HG03439 (cell line): ENCODE measurements around the gene AGFG2.

ENCODE experiments used
- ATAC-seq: cut with Tn5 transposase; IDR thresholded peaks from one replicate; pipeline ENCODE4 v1.9.1; 2021; ENCODE audit warnings: mild to moderate bottlenecking, moderate library complexity; ENCODE audit not compliant: unreplicated experiment

The AGFG2 gene

DNA sequence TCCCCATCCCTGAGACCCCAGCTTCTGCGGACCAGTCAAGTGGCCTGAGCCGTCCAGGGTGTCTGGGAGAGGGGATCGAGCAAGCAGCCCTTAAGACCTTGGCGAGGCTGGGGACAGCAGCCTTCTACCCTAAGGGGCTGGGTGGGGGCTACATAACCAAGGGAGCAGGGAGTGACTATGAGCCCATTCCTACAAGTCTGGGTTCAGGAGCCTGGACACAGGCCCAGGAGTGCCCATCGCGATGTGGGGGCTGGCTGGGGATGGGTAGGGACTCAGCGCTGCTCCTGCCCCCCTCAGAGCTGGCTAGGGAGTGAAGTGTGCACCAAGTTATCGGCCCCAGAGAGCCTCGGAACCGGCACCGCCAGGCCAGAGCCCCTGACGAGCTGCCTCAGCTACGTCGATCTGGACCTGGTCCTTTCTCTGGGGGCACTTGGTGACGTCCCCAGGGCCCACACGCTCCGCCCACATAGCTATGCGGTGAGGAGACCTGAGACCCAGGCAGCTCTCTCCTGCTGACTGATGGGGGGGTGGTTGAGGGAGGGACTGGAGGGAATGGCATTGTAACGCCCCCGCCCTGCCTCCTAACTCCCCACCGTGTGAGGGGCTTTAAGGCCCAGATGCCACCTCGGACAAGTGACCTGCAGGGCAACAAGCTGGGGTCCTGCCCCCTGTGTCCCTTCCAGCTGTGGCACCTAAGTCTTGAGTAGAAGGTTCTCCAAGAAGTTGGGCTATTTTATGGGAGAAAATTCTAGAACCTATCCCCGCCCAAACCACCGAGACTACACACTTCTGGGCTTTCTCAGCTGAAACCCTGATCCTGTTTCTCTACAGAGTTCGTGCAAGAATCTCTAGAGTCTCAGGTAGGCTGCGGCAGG lies 32.2 kb downstream of the AGFG2 start:
- no peak for ATAC-seq

DNA sequence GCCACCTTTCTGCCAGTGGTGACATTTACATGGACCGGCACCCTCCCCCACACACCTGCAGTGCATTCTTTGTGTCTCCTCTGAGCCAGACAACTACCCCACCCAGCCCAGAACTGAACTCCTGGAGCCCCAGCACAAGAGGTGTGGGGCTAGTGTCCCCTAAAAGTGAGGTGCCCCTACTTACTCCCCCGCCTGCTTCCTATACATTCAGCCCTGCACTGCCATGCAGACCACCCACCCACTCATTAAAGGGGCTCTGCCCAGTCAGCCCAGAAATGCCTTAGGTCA lies 32.8 kb downstream of the AGFG2 start:
- no peak for ATAC-seq

DNA sequence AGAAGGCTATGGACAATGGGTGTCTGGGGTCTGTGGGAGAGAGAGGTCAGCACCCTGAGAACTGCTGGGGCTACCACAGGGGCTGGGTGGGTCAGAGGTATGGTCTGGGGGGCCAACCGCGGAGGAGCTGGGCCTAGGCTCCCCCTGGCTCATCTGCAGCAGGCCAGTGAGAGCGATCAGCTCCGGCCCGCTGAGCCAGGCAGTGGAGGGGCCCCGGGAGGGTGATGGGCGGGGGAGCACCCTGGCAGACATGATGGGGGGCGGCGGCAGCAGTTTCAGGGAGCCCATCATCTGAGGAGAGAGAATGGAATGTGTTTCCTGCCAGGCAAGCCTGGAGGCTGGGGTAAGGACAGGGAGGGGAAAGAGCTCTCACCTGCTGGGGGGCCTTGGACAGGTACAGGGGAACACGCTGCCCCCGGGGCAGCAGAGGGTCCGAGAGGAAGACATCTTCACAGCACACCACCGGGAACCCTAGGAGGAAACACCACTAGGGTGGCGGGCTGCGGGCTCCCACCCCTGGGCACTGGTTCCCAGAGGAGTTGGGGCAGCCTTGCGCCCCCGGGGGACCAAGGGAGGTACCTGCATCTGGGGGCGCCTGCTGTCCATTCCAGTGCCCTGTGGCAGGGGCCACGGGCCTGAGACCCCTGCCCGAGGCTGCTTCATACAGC lies 33.4 kb downstream of the AGFG2 start:
- ATAC-seq: no peak

GRCh38 chr7:100572949-100573675 lies 34.1 kb downstream of the AGFG2 start:
- ATAC-seq: no peak

DNA sequence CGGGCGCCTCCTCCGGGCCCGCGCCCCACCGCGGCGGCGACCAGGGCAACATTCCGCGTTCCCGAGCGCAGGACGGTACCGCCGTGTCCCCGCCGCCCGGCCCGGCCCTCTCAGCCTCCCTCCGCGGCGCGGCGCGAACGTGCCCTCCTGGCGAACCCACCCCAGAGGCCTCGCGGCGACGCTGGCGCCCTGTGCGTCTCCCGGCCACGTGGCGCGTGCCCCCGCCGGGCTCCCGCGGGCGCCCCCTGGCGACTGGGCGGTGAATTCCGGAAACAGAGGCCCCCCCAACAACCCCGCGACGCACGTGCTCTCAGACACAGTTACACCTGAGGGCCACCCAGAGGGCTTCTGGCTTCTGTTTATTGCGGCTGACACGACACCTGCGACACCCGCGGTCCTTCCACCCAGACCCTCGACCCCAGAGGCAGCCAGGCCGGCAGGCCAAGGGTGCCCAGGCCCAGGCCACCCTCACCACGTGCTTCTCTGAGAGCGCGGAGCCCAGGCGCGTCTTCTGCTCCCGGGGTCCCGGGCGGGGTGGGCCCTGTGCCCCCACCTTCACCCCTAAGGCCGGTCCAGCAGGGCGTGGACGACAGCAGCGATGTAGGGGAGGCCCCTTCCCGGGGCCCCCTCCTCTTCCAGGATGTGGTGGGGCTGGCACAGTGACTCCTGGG lies 34.8 kb downstream of the AGFG2 start, which contains the start of gene SAP25:
TSS of gene SAP25 (minus strand) at position 210 of the 671 bp plus-strand sequence. CDS start at position 52, 158 bp downstream.
- no peak for ATAC-seq

DNA sequence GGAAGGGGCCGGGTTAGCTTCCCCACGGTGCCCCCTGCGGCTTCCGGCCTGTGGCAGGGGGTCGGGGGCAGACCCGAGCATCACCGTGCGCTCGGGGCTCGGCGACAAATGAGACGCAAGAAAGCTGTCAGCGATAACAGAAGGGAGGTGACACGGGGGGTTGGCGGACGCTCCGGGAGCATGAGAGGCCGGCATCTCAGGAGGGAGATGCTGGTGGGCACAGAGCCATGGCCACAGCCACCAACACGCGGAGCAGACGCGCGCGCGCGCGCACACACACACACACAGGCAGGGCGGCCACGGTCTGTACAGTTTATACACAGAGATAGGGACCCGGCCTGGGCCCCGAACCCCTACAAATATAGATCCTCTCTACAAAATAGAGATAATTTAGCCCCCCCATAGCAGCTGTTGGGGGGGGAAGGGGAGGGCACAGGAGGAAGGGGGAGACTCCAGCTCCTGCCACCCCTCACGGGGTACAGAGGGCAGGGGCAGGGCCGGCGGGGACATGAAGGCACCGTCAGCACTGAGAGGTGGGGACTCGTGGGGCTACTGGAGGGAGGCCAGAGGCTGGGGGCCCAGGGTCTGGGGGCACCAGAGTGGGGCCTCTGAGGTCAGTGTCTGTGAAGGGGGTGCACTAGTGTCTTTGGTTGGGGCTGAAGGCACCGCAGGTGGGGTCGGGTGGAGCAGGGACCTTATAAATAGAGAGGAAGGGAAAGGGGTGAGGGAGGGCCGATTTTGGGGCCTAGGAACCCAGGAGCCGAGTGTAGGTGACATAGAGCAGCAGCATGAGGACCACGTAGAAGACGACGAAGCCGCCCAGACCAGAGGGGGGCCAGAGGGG lies 35.6 kb downstream of the AGFG2 start:
- no peak for ATAC-seq

DNA sequence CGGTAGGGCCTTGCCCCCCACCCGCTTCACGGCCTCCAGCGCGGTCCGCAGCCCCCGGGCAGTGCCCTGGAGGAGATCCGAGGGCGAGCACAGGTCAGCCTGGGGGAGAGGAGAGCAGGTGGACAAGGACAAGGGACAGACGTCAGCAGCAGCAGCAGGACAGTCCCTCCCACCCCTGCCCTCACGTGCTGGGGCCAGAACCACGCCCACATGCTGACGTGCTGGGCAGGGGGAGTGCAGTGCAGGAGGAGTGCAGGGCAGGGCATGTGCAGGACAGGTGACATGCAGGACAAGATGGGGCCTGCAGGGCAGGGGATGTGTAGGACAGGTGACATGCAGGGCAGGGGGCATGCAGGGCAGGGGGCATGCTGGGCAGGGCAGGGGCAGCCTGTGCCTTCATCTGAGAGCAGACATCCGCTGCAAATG lies 36.2 kb downstream of the AGFG2 start:
- ATAC-seq: no peak

GRCh38 chr7:100575746-100576383 lies 36.9 kb downstream of the AGFG2 start:
- no peak for ATAC-seq

DNA sequence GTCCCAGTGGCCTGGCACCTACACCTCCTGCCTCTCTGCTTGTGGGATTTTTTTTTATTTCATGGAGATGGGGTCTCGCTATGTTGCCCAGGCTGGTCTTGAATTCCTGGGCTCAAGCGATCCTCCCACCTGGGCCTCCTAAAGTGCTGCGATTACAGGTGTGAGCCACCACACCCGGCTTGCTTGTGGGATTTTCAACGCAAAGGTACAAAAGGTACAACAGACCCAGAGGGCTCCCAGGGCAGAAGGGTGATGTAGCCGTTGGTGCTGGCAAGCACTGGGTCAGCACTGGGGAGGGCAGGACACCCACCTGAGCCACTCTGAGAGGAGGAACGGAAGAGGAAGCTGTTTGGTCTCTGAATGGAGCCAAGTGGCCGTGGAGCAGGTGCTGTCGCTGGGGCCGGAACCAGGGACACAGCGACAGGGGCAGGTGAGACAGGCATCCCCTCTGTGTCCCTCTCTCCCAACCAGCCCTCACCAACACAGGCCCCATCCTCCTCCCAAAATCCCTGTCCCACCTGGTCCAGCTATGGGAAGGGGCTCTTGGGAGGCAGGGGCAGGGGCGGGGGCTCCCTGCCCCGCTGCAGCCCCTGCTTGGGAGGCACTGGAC lies 37.5 kb downstream of the AGFG2 start:
- no peak for ATAC-seq

- no peak for ATAC-seq
Observed at GRCh38 chr7:100577103-100577502, 38.1 kb downstream of the AGFG2 start.

- no peak for ATAC-seq
Observed at GRCh38 chr7:100577507-100577906, 38.5 kb downstream of the AGFG2 start.

GRCh38 chr7:100578246-100579183 lies 39.5 kb downstream of the AGFG2 start:
- ATAC-seq: no peak

DNA sequence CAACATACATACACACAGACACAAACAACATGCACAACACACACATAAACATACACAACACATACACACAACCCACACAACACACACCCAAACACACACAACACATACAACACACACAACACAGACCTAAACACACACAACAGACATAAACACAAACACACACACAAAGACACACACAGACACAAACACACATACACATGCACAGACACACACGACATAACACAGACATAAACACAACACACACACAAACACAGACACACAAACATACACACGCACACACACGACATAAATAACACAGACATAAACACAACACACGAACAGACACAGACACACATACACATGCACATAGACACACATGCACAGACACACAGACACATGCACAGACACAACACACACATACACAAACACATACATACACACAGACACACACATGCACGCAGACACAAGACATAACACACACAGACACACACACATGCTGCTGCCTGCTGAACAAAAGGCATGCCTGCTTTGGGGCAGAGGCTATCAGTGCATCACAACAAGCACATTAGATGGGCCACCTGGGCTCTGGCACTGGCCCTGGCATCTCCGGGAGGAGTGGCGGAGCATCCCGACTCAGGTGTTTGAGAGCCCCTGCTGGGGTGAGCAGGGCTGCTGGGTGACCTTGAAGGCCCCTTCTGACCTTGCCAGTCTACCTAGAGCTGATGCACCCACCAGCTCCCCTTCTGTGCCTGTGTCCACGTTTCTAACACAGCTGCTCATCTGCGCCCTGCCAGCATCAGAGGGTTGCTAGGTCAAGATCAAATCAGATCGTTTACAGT lies 41.7 kb downstream of the AGFG2 start:
- ATAC-seq: no peak

DNA sequence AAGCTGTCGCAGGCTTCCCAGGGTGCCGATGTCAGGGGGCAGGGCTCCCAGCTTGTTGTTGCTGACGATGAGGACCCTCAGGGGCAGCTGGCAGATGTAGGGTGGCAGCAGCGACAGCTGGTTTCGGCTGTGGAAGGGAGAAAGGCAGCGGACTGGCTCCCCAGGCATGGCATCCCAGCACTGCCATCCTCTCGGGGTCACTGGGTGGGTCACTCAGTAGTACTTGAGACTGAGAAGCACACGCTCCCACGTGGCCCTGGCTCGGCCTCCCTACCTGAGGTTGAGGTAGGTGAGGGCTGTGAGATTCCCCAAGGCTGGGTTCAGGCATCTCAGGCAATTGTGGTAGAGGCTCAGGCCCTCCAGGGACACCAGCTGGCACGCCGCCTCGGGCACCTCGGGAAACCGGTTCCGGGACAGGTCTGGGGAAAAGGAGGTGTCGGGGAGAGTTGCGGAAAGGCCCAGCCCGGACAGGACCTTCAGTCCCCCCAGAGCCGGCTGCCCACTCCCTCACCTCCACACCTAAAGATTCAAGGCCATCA lies 43.1 kb downstream of the AGFG2 start:
- no peak for ATAC-seq

- ATAC-seq: no peak
Observed at GRCh38 chr7:100582650-100583049, 43.6 kb downstream of the AGFG2 start.

GRCh38 chr7:100583132-100584053 lies 44.4 kb downstream of the AGFG2 start:
- no peak for ATAC-seq
